Cerebellar cortex (tissue), 1 donor: ENCODE measurements around the gene RASL11B.

Experiments
- DNase-seq: peaks from one replicate; pipeline ENCODE4 v3.0.0-alpha.2; 2015; ENCODE audit warnings: low spot score

Gene RASL11B

GRCh38 chr4:52915730-52916300, 53.7 kb downstream of the RASL11B start:
- no peak for DNase-seq
